ENCODE data around the gene CHAD.

CHAD gene

GRCh38 chr17:50453901-50454300 is 14.8 kb downstream of the CHAD start:
- H3K9ac ChIP-seq (ENCODE audit: low read length), result no peak overlapping the region
- no peaks in the 10 kb centered on the region for H3F3A ChIP-seq (ENCODE audit: insufficient read depth)
- H4K20me1 ChIP-seq (ENCODE audit: low read depth, low read length), result no peaks in the 10 kb centered on the region
- no peaks in the 10 kb centered on the region for H3K36me3 ChIP-seq (ENCODE audit: low read length)
- H3K27me3 ChIP-seq (ENCODE audit: low read length), result no peaks in the 10 kb centered on the region
- no peak overlapping the region for H2AFZ ChIP-seq (ENCODE audit: low read depth, low read length, severe bottlenecking)
- no peak for TF ChIP-seq EZH2phosphoT487 (conservative IDR thresholded peaks at IDR 0.05; ENCODE audit: low read length)
- TF ChIP-seq, protein P1, sequence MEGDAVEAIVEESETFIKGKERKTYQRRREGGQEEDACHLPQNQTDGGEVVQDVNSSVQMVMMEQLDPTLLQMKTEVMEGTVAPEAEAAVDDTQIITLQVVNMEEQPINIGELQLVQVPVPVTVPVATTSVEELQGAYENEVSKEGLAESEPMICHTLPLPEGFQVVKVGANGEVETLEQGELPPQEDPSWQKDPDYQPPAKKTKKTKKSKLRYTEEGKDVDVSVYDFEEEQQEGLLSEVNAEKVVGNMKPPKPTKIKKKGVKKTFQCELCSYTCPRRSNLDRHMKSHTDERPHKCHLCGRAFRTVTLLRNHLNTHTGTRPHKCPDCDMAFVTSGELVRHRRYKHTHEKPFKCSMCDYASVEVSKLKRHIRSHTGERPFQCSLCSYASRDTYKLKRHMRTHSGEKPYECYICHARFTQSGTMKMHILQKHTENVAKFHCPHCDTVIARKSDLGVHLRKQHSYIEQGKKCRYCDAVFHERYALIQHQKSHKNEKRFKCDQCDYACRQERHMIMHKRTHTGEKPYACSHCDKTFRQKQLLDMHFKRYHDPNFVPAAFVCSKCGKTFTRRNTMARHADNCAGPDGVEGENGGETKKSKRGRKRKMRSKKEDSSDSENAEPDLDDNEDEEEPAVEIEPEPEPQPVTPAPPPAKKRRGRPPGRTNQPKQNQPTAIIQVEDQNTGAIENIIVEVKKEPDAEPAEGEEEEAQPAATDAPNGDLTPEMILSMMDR (IDR thresholded peaks at IDR 0.05; ENCODE audit: insufficient read depth, low read length, poor library complexity, severe bottlenecking), result no peak
- H3K79me2 ChIP-seq (ENCODE audit: insufficient read depth, low read length), result no peaks in the 10 kb centered on the region
- H3K4me2 ChIP-seq (ENCODE audit: low read depth, low read length, poor library complexity, severe bottlenecking), result no peak overlapping the region
- no peaks in the 10 kb centered on the region for H3K9me3 ChIP-seq (ENCODE audit: insufficient read depth, low read length)
- no peaks in the 10 kb centered on the region for H3K9me2 ChIP-seq (replicated peaks; ENCODE audit: insufficient read depth, low read length)
- H3K4me3 ChIP-seq (ENCODE audit: insufficient read depth, low read length, poor library complexity, severe bottlenecking), result no peak overlapping the region
- H3K27ac ChIP-seq (ENCODE audit: low read depth, low read length), result no peak overlapping the region

GRCh38 chr17:50452630-50453300 is 15.9 kb downstream of the CHAD start:
- Histone ChIP-seq H3K27me3 (ENCODE audit: low read length) (no peaks in the 10 kb centered on the region), H3K4me2 (ENCODE audit: low read depth, low read length, poor library complexity, severe bottlenecking) (no peak overlapping the region), H2AFZ (ENCODE audit: low read depth, low read length, severe bottlenecking) (no peak overlapping the region), H3K9me2 (replicated peaks; ENCODE audit: insufficient read depth, low read length) (no peaks in the 10 kb centered on the region), H4K20me1 (ENCODE audit: low read depth, low read length) (no peaks in the 10 kb centered on the region), H3K36me3 (ENCODE audit: low read length) (no peaks in the 10 kb centered on the region), H3F3A (ENCODE audit: insufficient read depth) (no peaks in the 10 kb centered on the region), H3K27ac (ENCODE audit: low read depth, low read length) (no peak overlapping the region), H3K9me3 (ENCODE audit: insufficient read depth, low read length) (no peaks in the 10 kb centered on the region), H3K4me3 (ENCODE audit: insufficient read depth, low read length, poor library complexity, severe bottlenecking) (no peak overlapping the region), H3K79me2 (ENCODE audit: insufficient read depth, low read length) (no peaks in the 10 kb centered on the region), H3K9ac (ENCODE audit: low read length) (no peak overlapping the region)
- TF ChIP-seq, protein P1 (IDR thresholded peaks at IDR 0.05; ENCODE audit: insufficient read depth, low read length, poor library complexity, severe bottlenecking), result no peak
- TF ChIP-seq EZH2phosphoT487 (conservative IDR thresholded peaks at IDR 0.05; ENCODE audit: low read length), result no peak

GRCh38 chr17:50451943-50452629 is 16.6 kb downstream of the CHAD start:
- H3F3A ChIP-seq (ENCODE audit: insufficient read depth), result no peaks in the 10 kb centered on the region
- H2AFZ ChIP-seq (ENCODE audit: low read depth, low read length, severe bottlenecking), result no peak overlapping the region
- no peak overlapping the region for H3K27ac ChIP-seq (ENCODE audit: low read depth, low read length)
- H3K9me2 ChIP-seq (replicated peaks; ENCODE audit: insufficient read depth, low read length), result no peaks in the 10 kb centered on the region
- no peaks in the 10 kb centered on the region for H3K79me2 ChIP-seq (ENCODE audit: insufficient read depth, low read length)
- no peaks in the 10 kb centered on the region for H3K9me3 ChIP-seq (ENCODE audit: insufficient read depth, low read length)
- TF ChIP-seq, protein P1 (IDR thresholded peaks at IDR 0.05; ENCODE audit: insufficient read depth, low read length, poor library complexity, severe bottlenecking), result no peak
- TF ChIP-seq EZH2phosphoT487 (conservative IDR thresholded peaks at IDR 0.05; ENCODE audit: low read length), result no peak
- H3K36me3 ChIP-seq (ENCODE audit: low read length), result no peaks in the 10 kb centered on the region
- no peak overlapping the region for H3K4me3 ChIP-seq (ENCODE audit: insufficient read depth, low read length, poor library complexity, severe bottlenecking)
- H4K20me1 ChIP-seq (ENCODE audit: low read depth, low read length), result no peaks in the 10 kb centered on the region
- no peak overlapping the region for H3K9ac ChIP-seq (ENCODE audit: low read length)
- no peaks in the 10 kb centered on the region for H3K27me3 ChIP-seq (ENCODE audit: low read length)
- no peak overlapping the region for H3K4me2 ChIP-seq (ENCODE audit: low read depth, low read length, poor library complexity, severe bottlenecking)

Measured in SU-DHL-6 (cell line).